K562 (cell line): ENCODE data around the gene MED12. TPM values are rescaled to one million over a fixed set of nuclear protein-coding genes. Genes with fewer than 3 reads are reported as not detected.
A peak's percentile ranks its signal among the peaks of the same experiment; 100 is the strongest.

Source experiments
- ATF3 ChIP-seq, 2 experiments: fragments of 450-650 bp in 1 of 2; sonication (generic) in 1 of 2; formaldehyde crosslinking in 1 of 2; IDR thresholded peaks in 1 of 2; conservative IDR thresholded peaks in 1 of 2; 2 replicates each; pipeline versions ENCODE4 v1.6.1 to v1.8.1; 2016 to 2023; ENCODE audit warnings: mild to moderate bottlenecking in 2 of 2, moderate library complexity in 2 of 2, inconsistent platforms in 1 of 2, missing genetic modification reagents in 1 of 2
- CBFA2T3 ChIP-seq: fragments of 450-650 bp; IDR thresholded peaks from 2 replicates; pipeline ENCODE4 v1.6.1; 2017
- CBX3 ChIP-seq, 2 experiments: IDR thresholded peaks; 1 replicate in 1 of 2; 2 replicates in 1 of 2; pipeline ENCODE4 v1.6.1; 2012; ENCODE audit warnings: inconsistent platforms in 2 of 2, low read length in 2 of 2, borderline replicate concordance in 1 of 2, control low read depth in 1 of 2
- CGGBP1 ChIP-seq: fragments of 250-450 bp; sonication (Bioruptor Pico); IDR thresholded peaks from 2 replicates; pipeline ENCODE4 v1.9.0; 2021; ENCODE audit warnings: mild to moderate bottlenecking
- ELF1 ChIP-seq: fragments of 200-800 bp; sonication (Bioruptor generic); IDR thresholded peaks from 2 replicates; pipeline ENCODE4 v1.6.1; 2016; ENCODE audit warnings: missing genetic modification characterization, missing compliant biosample characterization
- EWSR1 ChIP-seq: fragments of 450-650 bp; IDR thresholded peaks from 2 replicates; pipeline ENCODE4 v1.6.1; 2018; ENCODE audit warnings: borderline replicate concordance, mild to moderate bottlenecking, low read depth, moderate library complexity; ENCODE audit not compliant: partially characterized antibody
- GABPA ChIP-seq: fragments of 200-800 bp; sonication (Bioruptor generic); conservative IDR thresholded peaks from 2 replicates; pipeline ENCODE4 v1.6.1; 2016; ENCODE audit warnings: low read depth, missing genetic modification characterization, missing compliant biosample characterization
- MCM5 ChIP-seq: fragments of 450-650 bp; IDR thresholded peaks from 2 replicates; pipeline ENCODE4 v1.6.1; 2016; ENCODE audit warnings: low read depth
- MTA2 ChIP-seq: fragments of 450-650 bp; IDR thresholded peaks from 2 replicates; pipeline ENCODE4 v1.6.1; 2016; ENCODE audit warnings: low read depth
- NEUROD1 ChIP-seq: fragments of 150-350 bp; IDR thresholded peaks from 2 replicates; pipeline ENCODE4 v1.6.1; 2014; ENCODE audit warnings: borderline replicate concordance, low read length, low read depth; ENCODE audit not compliant: partially characterized antibody
- NFE2 ChIP-seq: IDR thresholded peaks from 2 replicates; pipeline ENCODE4 v1.6.1; 2014; ENCODE audit warnings: antibody characterized with exemption, low read depth
- NUFIP1 ChIP-seq: fragments of 450-650 bp; IDR thresholded peaks from 2 replicates; pipeline ENCODE4 v1.6.1; 2018; ENCODE audit not compliant: partially characterized antibody
- PHF21A ChIP-seq: fragments of 450-650 bp; IDR thresholded peaks from 2 replicates; pipeline ENCODE4 v1.6.1; 2017; ENCODE audit warnings: low read depth, borderline replicate concordance
- PML ChIP-seq: IDR thresholded peaks from 2 replicates; pipeline ENCODE4 v1.6.1; 2012; ENCODE audit warnings: low read length, inconsistent platforms
- RBBP5 ChIP-seq: fragments of 200-600 bp; sonication (generic); IDR thresholded peaks from 2 replicates; pipeline ENCODE4 v1.6.1; 2012; ENCODE audit warnings: borderline replicate concordance, mild to moderate bottlenecking, low read length, control low read depth, inconsistent platforms; ENCODE audit not compliant: insufficient read depth, poor library complexity, severe bottlenecking
- SMARCC2 ChIP-seq: fragments of 450-650 bp; IDR thresholded peaks from 2 replicates; pipeline ENCODE4 v1.6.1; 2017; ENCODE audit warnings: antibody characterized with exemption, moderate library complexity, mild to moderate bottlenecking, low read depth
- SMC3 ChIP-seq: conservative IDR thresholded peaks from 2 replicates; pipeline ENCODE4 v1.6.1; 2011; ENCODE audit warnings: low read depth, low read length, improper control_type of control experiment; ENCODE audit not compliant: insufficient read depth
- SOX6 ChIP-seq: fragments of 450-650 bp; IDR thresholded peaks from 2 replicates; pipeline ENCODE4 v1.6.1; 2014; ENCODE audit warnings: mild to moderate bottlenecking
- TAF1 ChIP-seq: IDR thresholded peaks from 2 replicates; pipeline ENCODE4 v1.6.1; 2011; ENCODE audit warnings: mild to moderate bottlenecking, low read length, moderate library complexity; ENCODE audit not compliant: insufficient read depth, control insufficient read depth, severe bottlenecking; ENCODE audit errors: extremely low read depth
- VEZF1 ChIP-seq: fragments of 200-800 bp; sonication (Bioruptor generic); IDR thresholded peaks from 2 replicates; pipeline ENCODE4 v1.6.1; 2017; ENCODE audit warnings: missing genetic modification characterization, missing compliant biosample characterization
- XRCC5 ChIP-seq: fragments of 200-400 bp; formaldehyde crosslinking; IDR thresholded peaks from 2 replicates; pipeline ENCODE4 v1.6.1; 2017; ENCODE audit warnings: low read depth, mild to moderate bottlenecking, low read length
- ZNF316 ChIP-seq: fragments of 450-650 bp; IDR thresholded peaks from 2 replicates; pipeline ENCODE4 v1.6.1; 2016
- ZNF639 ChIP-seq, 2 experiments: fragments of 200-800 bp in 1 of 2; sonication (Bioruptor generic) in 1 of 2; sonication (generic) in 1 of 2; formaldehyde crosslinking in 1 of 2; IDR thresholded peaks in 1 of 2; conservative IDR thresholded peaks in 1 of 2; 2 replicates each; pipeline versions ENCODE4 v1.5.0 to v1.6.1; 2016 to 2020; ENCODE audit warnings: missing compliant biosample characterization in 1 of 2, missing genetic modification characterization in 1 of 2, missing genetic modification reagents in 1 of 2
- polyA plus RNA-seq, 8 experiments: library from polyadenylated mRNA; depleted of rRNA in 4 of 8; stranded (reverse) in 5 of 8; unstranded in 3 of 8; fragments of >200 nt; fragmentation: Nextera tagmentation in 2 of 8; fragmentation: Illumina TruSeq in 1 of 8; extraction: Ambion mirVana in 2 of 8; extraction: Trizol in 1 of 8; gene quantifications; 2 replicates each; pipeline versions ENCODE4 v1.2.1 to v1.2.3, GENCODE V29; 2011 to 2014; ENCODE audit warnings: inconsistent platforms in 1 of 8, missing spikeins in 1 of 8
- total RNA-seq, 7 experiments: library from RNA; depleted of rRNA in 6 of 7; stranded (reverse); fragments of >200 nt in 6 of 7; fragmentation: Illumina TruSeq in 2 of 7; extraction: Trizol in 2 of 7; gene quantifications; 2 replicates each; pipeline versions ENCODE4 v1.2.1 to v1.2.3, GENCODE V29; 2011 to 2021; ENCODE audit warnings: low replicate concordance in 1 of 7

MED12 gene
- total and polyA plus RNA-seq, 9 of the 15 experiments (the other 6 are each of a cell fraction or from before 2014, with no cell fraction given) = 1.6 to 49.7 (median 8.6) TPM

- TF ChIP-seq VEZF1 (CRISPR knock-in tag) (peak; percentile 56; the same call in 1 of the 2 replicates), SMC3 (no peak), ZNF639 (CRISPR knock-in tag; conservative IDR thresholded peaks at IDR 0.05 in 1 of 2, IDR thresholded peaks at IDR 0.05 in 1 of 2) (0 out of 4 replicates have a peak, but pooled peaks of 1 of the 2 experiments have one; percentile 52), TAF1 (peak; percentile 84), ATF3 (IDR thresholded peaks at IDR 0.05) (peak; percentile 98), ATF3 (CRISPR knock-in tag; conservative IDR thresholded peaks at IDR 0.05) (no peak; the same call in 1 of the 2 replicates), NFE2 (peak; percentile 91), NUFIP1 (no peak), SOX6 (peak; percentile 30; the same call in 1 of the 2 replicates), NEUROD1 (peak; percentile 62), MTA2 (no peak), CGGBP1 (no peak), PML (peak; percentile 83), EWSR1 (no peak), ZNF316 (peak; percentile 98), XRCC5 (no peak), MCM5 (no peak), SMARCC2 (no peak), GABPA (peak; percentile 94), CBX3 (IDR thresholded peaks at IDR 0.05; ENCODE audit: borderline replicate concordance in 1 of 2, low read length in 2 of 2) (peak in 1 of 2 experiments; percentile 76; a peak in 2 of 3 replicates), CBFA2T3 (no peak), PHF21A (no peak), ELF1 (tag) (no peak; the same call in 1 of the 2 replicates), RBBP5 (no peak)
These were observed 63.8 kb downstream of the MED12 start (continued) for GRCh38 chrX:71181910-71182799.
